NB4 (cell line): ENCODE results near the gene WFDC13.

ENCODE experiments used
- DNase-seq: peaks from one replicate; pipeline ENCODE4 v3.0.0; 2010; ENCODE audit warnings: low read depth
- H3K4me3 ChIP-seq: one replicate; pipeline ENCODE4 v1.5.1; 2011; ENCODE audit warnings: mild to moderate bottlenecking, low read depth, low read length, moderate library complexity
- MYC ChIP-seq: IDR thresholded peaks from 2 replicates; pipeline ENCODE4 v1.6.1; 2011; ENCODE audit warnings: low read depth, low read length
- POLR2A ChIP-seq: IDR thresholded peaks from 2 replicates; pipeline ENCODE4 v1.6.1; 2011; ENCODE audit warnings: mild to moderate bottlenecking; ENCODE audit not compliant: insufficient read length; ENCODE audit errors: extremely low read depth
- TF ChIP-seq, protein P1 (sequence below): IDR thresholded peaks from one replicate; pipeline ENCODE4 v1.5.1; 2012; ENCODE audit warnings: low read depth, low read length
- TF ChIP-seq, protein P2 (sequence below): IDR thresholded peaks from 2 replicates; pipeline ENCODE4 v1.6.1; 2011; ENCODE audit warnings: low read depth, low read length

Gene WFDC13

DNA sequence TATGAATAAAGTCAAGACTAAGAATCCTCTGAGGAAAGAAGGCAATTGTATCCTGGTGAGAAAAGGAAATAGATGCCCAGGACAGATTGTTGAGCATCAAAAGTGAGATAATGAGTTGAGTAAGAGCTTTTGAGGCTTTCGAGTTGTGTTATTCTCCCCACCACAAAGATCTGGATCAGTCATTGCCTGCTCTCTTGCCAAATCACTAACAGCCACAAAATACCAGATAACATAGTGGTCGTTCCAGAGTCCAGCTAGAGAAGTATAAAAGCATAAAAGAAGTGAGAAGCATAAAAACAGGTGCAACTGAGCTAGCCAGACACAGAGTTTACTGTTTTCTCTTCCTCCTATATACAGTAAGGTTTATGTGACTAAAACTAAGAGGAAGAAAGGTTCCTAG lies 25.2 kb downstream of the WFDC13 start:
- no peak overlapping the region for H3K4me3 ChIP-seq
- peak; percentile 32 for DNase-seq
- TF ChIP-seq, protein P1, sequence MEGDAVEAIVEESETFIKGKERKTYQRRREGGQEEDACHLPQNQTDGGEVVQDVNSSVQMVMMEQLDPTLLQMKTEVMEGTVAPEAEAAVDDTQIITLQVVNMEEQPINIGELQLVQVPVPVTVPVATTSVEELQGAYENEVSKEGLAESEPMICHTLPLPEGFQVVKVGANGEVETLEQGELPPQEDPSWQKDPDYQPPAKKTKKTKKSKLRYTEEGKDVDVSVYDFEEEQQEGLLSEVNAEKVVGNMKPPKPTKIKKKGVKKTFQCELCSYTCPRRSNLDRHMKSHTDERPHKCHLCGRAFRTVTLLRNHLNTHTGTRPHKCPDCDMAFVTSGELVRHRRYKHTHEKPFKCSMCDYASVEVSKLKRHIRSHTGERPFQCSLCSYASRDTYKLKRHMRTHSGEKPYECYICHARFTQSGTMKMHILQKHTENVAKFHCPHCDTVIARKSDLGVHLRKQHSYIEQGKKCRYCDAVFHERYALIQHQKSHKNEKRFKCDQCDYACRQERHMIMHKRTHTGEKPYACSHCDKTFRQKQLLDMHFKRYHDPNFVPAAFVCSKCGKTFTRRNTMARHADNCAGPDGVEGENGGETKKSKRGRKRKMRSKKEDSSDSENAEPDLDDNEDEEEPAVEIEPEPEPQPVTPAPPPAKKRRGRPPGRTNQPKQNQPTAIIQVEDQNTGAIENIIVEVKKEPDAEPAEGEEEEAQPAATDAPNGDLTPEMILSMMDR, result no peak
- TF ChIP-seq, protein P2, sequence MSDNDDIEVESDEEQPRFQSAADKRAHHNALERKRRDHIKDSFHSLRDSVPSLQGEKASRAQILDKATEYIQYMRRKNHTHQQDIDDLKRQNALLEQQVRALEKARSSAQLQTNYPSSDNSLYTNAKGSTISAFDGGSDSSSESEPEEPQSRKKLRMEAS, result no peak
- no peak for TF ChIP-seq MYC
- TF ChIP-seq POLR2A, result no peak

DNA sequence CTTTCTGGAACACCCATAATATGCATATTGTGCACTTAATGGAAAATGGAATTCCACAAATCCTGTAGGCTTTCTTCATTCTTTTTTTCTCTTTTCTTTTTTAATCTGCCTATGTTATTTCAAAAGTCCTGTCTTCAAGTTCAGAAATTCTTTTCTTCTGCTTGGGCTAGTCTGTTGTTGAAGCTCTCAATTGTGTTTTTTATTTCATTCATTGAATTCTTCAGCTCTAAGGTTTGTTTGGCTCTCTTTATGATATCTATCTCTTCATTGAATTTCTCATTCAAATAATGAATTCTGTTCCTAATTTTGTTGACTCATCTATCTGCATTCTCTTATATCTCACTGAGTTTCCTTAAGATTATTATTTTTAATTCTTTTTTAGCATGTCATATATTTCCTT lies 30.4 kb downstream of the WFDC13 start:
- H3K4me3 ChIP-seq, result no peak overlapping the region
- TF ChIP-seq POLR2A (no peak), MYC (no peak)
- TF ChIP-seq, protein P2, result no peak
- TF ChIP-seq, protein P1, result no peak
- no peak for DNase-seq

DNA sequence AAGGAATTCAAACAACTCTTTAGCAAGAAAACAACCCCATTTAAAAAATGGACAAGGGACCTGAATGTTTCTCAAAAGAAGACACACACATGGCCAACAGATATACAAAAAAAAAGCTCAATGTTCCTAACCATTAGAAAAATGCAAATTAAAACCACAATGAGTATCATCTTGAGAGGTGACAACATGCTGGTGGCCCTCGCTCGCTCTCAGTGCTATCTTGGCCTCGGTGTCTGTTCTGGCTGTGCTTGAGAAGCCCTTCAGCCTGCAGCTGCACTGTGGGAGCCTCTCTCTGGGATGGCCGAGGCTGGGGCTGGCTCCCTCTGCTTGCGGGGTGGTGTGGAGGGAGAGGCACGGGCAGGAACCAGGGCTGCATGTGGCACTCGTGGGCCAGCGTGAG lies 33.7 kb downstream of the WFDC13 start:
- no peak for DNase-seq
- no peak overlapping the region for H3K4me3 ChIP-seq
- TF ChIP-seq MYC (no peak), POLR2A (no peak)
- TF ChIP-seq, protein P2, result no peak
- TF ChIP-seq, protein P1, result no peak

DNA sequence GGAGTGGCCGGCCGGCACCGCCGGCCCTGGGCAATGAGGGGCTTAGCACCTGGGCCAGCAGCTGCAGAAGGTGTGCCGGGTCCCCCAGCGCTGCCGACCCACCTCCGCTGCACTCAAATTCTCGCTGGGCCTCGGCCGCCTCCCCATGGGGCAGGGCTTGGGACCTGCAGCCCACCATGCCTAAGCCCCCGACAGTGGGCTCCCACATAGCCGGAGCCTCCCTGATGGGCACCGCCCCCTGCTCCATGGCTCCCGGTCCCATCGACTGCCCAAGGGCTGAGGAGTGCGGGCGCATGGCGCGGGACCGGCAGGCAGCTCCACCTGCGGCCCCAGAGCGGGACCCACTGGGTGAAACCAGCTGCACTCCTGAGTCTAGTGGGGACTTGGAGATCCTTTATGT lies 34.1 kb downstream of the WFDC13 start:
- TF ChIP-seq, protein P1, result no peak
- TF ChIP-seq, protein P2, result no peak
- no peak for TF ChIP-seq MYC
- TF ChIP-seq POLR2A, result no peak

DNA sequence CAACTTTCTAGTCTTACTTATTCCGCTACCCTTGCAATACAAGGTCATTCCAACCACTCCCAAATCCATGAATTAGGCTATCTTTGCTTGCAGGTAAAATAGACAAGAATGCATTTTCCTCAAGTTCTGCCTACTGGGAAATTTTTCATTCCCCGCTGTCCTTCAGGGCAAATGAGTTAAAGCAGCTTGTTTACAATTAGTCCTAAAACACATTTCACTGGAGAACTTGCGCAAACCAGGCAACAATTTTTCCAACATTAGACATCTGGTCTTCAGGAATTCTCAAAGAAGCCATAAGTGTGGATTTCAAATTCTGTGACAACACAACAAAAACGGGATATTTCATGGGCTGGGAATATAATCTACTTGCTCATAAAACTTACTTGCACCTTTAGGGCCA lies 40.8 kb downstream of the WFDC13 start:
- TF ChIP-seq, protein P1, result no peak
- TF ChIP-seq MYC, result no peak
- no peak for TF ChIP-seq POLR2A
- TF ChIP-seq, protein P2, result no peak
- H3K4me3 ChIP-seq, result no peak overlapping the region
- no peak for DNase-seq

More for the DNA sequence above, 34.1 kb downstream of the WFDC13 start:
- H3K4me3 ChIP-seq, result no peak overlapping the region
- DNase-seq, result no peak

DNA sequence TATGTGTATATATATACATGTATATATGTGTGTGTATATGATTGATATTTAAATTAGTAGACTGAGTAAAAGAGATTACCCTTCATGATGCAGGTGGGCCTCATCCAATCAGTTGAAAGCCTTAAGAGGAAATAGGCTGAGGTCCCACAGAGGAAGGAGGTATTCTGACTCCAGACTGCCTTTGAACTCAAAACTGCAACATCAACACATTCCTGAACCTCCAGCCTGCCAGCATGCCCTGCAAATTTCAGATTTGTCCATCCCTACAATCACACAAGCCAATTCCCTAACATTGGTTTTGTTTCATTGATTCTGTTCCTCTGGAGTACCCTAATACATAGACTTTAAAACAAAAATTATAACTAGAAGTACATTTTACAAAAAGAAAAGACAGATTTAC lies 43.2 kb downstream of the WFDC13 start:
- TF ChIP-seq MYC, result no peak
- TF ChIP-seq, protein P1, result no peak
- TF ChIP-seq, protein P2, result no peak
- TF ChIP-seq POLR2A, result no peak
- H3K4me3 ChIP-seq, result no peak overlapping the region
- no peak for DNase-seq
